DMS53 treated with DMSO at 0.1 percent for 48 hours (cell line): Measurements from ENCODE around the gene SF3B6.
"Not testable (repeated sequence)": the region's sequence is repeated elsewhere in the genome, so short reads cannot be mapped to it uniquely, and the experiment has no call there.

ENCODE experiments used
- DNase-seq: peaks from one replicate; lab custom pipeline; 2025; ENCODE audit not compliant: unreplicated experiment; lab: John Stamatoyannopoulos, UW

The SF3B6 gene

DNA sequence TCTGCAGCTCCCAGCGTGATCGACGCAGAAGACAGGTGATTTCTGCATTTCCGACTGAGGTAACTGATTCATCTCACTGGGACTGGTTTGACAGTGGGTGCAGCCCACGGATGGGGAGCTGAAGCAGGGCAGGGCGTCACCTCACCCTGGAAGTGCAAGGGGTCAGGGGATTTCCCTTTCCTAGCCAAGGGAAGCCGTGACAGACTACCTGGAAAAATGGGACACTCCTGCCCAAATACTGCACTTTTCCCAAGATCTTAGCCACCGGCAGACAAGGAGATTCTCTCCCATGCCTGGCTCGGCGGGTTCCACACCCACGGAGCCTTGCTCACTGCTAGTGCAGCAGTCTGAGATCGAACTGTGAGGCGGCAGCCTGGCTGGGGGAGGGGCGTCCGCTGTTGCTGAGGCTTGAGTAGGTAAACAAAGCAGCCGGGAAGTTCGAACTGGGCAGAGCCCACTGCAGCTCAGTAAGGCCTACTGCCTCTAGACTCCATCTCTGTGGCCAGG is 19.1 kb upstream of the SF3B6 start:
- DNase-seq, result not testable (repeated sequence)

DNA sequence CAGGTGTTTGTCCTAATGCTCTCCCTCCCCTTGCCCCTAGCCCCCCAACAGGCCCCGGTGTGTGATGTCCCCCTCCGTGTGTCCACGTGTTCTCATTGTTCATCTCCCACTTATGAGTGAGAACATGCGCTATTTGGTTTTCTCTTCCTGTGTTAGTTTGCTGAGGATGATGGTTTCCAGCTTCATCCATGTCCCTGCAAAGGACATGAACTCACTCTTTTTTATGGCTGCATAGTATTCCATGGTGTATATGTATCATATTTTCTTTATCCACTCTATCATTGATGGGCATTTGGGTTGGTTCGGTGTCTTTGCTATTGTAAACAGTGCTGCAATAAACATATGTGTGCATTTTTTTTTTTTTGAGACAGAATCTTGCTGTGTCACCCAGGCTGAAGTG is 17.1 kb upstream of the SF3B6 start:
- DNase-seq, result not testable (repeated sequence)

DNA sequence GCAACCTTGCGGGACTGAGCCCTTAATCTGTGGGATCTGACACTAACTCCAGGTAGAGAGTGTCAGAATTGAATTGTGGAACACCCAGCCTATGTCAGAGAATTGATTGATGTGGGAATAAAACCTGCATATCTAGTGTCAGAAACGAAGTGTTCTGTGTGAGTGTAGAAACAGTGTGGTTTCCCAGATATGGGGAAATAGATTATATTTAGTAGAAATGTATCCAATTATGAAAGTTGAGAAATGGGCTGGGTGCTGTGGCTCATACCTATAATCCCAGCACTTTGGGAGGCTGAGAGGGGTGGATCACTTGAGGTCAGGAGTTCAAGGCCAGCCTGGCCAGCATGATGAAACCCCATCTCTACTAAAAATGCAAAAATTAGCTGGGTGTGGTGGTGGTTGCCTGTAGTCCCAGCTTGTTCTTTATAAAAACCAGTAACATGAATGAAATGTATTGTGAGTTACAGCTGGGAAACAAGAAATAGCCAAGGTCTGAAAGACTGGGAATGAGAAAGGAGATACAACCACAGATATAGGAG is 12.8 kb upstream of the SF3B6 start:
- no peak for DNase-seq

DNA sequence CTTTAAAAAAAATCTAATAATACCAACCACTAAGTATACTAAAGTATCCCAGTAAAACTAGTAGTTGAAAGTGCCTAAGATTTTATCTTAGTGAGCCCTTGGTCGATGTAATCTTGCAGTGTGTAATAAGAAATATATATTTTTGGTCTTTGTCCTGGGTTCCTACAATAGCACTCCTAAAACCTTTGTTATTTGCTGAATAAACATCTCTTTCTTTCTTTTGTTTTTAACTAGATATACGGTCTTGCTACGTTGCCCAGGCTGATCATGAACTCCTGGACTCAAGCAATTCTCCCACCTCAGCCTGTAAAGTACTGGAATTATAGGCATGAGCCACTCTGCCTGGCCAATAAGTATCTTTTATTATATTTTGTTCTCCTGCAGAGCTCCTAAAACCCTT is 10.9 kb upstream of the SF3B6 start:
- no peak for DNase-seq

DNA sequence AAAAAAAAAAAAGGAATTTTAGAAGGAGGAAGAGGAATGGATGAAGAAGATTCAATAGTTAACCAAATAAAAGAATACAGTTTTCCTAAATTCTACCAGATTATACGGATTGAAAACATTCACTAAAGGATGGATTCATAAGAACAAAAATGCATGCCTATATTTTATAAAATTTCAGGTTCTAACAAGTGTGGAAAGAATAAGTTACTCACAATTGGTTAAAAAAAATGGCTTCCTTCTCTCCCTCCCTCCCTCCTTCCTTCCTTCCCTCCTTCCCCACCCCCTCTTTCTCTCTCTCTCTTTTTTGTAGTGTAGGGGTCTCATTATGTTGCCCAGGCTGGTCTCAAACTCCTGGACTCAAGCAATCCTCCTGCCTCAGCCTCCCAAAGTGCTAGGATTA is 10.1 kb upstream of the SF3B6 start:
- DNase-seq, result no peak

DNA sequence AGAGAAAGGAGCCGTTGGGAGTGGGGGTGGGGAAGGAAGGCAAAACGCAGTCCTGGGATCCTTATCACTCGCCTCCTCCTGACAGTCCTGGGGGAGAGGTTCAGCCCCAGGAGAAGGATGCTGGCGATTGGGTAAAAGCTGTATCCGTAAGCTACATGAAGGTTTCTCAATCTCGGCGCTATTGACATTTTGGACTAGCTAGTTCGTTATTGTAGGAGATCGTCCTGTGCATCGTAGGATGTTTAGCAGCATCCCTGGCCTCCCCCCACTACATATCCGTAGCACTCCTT is 9.0 kb upstream of the SF3B6 start:
- DNase-seq, result no peak

DNA sequence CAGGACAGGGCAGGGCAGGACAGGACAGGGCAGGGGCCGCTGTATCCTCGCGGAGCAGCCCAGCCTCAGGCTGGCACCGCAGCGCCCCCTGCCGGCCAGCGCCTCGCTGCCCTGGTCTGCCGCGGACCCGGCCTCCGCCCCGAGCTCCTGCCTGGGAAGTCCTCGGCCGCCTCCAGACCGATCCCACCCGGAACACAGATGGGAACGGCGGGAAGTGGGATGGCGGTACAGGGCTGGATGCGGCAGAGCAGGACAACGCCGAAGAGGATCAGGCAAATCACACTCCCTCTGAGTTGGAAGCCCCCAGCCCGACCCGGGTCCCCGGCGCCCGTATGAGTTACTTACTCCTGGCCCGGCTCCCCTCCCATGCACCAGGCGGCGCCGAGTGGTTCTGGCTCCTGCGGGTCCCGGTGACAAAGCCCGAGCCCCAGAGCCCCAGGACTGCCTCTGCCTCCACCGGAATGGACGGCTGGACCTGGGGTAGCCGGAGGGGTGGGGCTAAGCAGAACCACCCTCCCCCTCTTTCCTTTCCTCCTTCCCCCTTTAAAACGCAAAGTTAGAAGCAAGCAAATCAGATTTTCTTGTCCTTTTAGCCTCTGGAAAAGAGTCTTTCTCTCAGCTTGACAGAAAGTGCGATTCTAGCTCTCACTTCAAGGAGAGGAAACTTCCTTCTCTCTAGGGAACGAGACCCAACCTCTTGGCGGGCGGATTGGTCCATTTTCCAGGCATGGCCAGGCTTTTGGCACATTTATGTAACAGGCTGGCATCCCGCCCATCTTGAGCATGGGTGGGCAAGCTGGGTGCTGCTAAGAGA is 8.5 kb upstream of the SF3B6 start, which contains the start of gene TP53I3:
TSS of gene TP53I3 (minus strand) at position 449 of the 814 bp plus-strand sequence. CDS start 508 bp downstream, outside the sequence.
- DNase-seq, result peak; percentile 69

DNA sequence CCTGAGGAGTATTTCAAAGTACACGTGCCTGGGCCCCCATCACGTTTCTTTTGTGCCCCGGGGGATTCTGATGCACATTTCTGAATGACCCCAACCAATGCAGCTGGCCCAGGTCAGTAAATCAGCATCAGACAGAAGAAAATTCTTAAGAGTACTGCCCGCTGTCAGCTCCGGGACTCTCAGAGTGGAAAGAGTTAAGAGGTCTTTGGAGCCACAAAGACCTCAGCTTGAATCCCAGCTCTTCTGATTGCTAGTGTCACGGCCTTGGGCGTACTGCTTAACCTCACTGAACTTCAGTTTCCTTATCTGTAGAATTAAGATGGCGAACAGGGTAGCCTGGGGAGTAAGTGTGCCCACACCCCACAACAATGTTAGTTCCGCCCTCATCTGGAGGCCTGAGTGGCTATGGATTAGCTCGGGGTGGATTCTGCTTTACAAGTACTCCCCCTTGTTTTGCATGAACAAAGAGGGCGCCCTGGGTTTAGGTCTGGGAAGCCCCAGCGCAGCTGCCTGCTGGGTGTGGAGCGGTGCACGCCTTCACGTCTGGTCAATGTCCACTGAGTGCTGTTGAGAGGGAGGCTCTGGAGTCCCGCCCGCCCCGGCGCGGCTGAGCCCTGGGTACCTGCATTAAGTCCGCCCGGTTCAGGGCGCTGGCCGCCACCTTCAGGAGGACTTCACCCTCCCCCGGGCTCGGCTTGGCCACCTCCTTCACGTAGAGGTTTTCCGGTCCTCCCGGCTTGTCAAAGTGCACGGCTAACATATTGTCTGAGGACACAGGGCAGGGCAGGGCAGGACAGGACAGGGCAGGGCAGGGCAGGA is 7.7 kb upstream of the SF3B6 start:
- peak; percentile 69 for DNase-seq

DNA sequence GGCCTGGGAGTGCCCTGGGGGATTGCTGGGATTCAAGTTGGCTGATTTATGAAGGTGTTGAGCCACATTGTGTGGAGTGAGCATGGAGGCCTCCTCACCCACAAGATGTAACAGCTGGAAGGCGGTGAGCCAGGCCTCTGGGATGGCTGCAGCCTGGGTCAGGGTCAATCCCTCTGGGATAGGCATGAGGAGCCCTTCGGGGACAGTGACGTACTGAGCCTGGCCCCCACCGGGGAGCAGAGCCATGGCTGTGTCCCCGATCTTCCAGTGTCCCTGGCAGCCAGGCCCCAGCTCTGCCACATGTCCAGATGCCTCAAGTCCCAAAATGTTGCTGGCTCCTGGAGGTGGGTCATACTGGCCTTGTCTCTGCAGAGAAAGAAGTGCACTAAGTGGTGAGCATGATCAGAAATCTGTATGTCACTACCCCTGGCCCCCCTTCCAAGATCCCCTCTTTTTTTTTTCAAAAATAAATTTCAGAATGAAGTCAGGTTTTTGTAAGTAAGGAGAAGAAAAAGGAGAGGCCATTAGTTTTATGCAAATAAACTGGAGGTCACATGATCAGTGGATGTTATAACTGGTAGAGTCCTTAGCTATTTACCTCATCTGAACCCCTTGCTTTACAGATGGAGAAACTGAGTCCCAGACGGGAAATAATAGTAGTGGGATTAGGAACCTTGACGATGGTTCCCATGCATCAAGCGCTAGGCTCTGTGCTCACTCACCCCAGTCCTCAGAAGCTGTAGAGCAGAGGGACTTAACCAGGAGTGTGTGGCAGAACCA is 6.9 kb upstream of the SF3B6 start:
- no peak for DNase-seq

DNA sequence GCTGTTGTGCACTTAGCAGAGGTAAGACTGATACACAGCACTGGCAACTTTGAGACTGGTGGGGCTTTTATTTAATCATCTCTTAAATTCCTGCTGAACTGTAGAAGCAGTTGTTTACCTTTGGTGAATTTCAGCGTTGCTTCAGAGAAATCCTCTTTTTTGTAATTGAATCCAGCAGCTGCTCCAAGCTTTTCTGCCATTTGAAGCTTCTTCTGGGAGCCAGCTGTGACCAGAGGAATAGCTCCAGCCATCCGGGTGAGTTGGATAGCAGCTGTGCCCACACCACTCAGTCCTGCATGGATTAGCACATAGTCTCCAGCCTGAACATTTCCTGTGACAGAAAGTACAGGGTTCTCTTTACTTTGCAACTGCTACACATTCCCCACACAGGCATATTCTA is 4.6 kb upstream of the SF3B6 start:
- peak; percentile 88 for DNase-seq

DNA sequence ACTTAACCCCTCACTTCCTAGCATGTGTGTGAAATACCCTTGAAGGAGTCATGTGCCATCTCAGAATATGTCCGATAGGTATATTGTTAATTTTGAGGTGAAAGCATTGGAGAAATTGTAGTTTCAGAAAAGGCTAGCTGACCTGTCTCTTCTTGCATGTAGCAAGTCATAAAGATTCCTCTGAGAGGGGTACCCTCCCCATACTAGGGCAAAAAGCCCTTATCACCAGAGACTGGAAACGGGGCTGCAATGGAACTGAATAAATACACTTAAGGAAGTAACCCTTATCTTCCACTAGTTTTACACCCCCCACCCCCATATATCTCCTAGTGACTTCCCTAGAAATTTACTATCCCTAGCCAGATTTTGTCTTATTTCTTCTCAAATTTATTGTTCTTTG is 1.8 kb upstream of the SF3B6 start:
- no peak for DNase-seq

DNA sequence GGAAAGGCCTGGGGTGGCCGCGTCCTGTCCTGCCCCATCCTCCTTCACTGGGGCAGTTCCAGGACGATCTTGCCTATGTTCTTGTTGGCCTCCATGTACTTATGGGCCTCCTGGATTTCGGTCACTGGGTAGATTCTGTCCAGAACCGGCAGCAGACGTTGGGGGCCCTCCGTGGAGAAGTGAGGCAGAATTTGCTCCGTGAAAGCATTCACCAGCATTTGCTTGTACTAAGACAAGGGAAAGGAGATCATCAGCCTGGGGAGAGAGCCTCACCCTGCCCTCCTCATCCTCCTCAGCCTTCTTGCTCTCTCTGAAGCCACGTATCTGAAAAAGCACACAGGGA is 1.4 kb upstream of the SF3B6 start:
- DNase-seq, result no peak

DNA sequence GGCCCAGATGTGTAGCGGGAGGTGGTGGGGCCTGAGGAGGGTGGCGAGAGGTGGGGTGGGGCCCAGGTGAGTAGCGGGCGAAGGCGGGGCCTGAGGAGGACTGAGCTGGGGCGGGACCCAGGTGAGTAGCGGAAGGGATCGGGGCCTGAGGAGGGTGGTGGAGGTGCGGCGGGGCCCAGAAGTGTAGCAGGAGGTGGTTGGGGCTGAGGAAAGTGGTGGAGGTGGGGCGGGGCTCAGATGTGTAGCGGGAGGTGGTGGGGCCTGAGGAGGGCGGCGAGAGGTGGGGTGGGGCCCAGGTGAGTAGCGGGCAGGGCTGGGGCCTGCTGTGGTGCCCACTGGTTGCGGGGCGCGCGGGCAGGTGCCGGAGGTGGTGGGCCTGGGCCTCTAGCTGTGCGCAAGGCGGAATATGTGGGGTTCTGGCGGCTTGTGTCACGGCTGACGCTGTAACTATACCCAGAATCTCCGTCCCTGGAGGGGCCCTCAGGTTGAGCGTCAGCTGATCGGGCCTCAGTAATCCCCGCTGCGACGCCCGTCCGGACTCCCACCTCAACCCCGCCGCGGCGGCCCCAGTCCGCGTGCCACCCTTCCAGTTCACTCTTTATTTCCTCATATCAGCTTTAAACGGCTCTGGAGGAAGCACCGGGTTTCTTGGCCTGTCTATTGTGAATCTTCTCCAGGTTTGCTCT is 866 bp upstream of the SF3B6 start:
- peak; percentile 28 for DNase-seq

DNA sequence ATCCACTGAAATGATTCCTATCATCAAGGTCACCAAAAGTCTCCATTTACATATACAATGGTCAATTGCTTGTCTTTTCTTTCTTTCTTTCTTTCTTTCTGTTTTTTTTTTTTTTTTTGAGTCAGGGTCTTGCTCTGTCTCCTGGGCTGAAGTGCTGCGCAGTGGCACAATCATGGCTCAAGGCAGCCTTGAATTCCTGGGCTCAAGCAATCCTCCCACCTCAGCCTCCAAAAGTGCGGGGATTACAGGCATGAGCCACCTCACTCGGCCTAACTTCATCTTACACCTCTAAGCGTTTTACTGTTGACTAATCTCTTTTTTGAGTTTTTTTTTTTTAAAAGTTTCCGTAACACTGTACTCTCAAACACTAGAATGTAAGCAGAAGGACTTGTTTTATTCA is 867 bp downstream of the SF3B6 start:
- no peak for DNase-seq

DNA sequence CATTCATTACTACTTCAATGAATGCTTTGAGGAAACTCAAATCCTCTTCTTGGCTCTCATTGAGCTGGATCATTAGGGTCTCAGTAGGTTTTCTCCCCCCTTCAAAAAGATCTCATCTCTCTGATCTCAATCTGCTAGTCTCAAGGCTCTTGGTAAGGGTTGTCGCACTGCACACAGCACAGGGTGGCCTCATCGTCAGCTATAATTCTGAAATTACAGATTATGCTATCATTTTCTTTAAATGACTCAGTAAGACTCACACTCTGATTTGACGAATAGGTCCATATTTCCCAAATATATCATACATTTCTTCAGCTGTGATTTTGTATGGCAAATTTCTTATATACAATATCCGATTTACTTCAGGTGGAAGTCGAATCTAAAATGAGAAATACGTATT is 2.3 kb downstream of the SF3B6 start:
- DNase-seq, result no peak

DNA sequence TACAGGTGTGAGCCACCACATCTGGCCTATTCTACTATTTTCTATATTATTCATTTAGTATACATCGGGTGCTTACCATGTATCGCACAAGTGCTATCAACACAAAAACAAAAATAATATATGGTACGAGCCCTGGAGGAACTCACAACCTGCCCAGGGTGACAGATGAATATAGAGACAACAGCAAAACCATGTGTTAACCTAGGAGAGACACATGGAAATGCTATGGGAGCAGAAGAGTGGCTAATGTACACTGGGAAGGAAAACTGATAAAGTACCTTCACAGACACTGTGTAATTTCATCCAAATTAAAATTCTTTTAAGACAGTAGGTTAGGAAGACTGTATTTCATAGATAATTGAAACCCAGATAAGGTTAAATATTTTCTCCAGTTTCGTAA is 3.9 kb downstream of the SF3B6 start:
- DNase-seq, result no peak

DNA sequence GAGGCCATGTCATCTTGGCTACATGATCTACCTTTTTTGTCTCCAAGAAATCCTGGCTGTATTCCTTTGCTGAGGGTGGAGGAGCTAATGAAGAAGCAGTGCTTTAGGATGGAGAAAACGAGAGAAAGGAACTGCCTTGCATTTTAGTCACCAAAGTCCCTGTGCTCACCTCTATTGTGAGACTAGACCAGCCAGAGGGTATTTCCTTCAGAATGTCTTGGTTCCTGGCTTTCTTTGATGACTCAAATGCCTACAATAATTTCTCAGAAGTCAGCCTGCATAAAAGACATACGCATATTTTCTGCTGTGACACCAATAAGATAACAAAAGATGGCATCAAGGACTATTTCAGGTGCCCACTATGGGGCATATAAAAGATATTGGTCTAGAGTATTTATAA is 10.8 kb downstream of the SF3B6 start:
- no peak for DNase-seq

DNA sequence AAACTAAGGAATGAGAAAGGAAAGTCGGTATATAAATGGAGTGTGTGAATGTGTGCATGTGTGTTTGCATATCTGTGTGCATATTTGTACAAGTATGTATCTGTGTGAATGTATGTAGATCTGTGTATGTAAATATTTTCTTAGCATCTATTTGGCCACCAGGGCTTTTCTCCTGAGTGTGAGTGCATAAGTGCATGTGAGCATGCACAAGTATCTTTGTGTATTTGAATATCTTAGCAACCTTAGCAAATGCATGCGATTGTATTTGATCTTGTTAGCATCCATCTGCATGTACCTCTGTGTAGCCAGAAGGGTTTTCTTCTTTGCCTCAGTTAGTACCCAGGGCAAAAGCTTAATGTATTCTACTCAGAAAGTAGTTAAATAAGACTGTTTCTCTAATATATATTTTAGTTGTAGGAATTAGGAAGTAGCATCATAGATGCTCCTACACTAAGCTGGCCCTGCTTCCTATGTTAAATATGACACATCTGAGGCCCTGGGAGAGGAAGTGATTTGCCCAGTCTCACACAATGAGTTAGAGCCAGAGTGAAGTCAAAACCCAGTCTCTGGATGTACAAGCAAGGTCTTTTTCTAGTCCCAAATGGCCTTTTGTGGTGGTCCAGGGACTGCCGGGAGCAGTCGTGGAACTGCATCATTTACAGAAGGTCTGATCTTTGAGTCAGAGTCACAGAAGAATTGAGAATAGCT is 17.4 kb downstream of the SF3B6 start:
- no peak for DNase-seq

DNA sequence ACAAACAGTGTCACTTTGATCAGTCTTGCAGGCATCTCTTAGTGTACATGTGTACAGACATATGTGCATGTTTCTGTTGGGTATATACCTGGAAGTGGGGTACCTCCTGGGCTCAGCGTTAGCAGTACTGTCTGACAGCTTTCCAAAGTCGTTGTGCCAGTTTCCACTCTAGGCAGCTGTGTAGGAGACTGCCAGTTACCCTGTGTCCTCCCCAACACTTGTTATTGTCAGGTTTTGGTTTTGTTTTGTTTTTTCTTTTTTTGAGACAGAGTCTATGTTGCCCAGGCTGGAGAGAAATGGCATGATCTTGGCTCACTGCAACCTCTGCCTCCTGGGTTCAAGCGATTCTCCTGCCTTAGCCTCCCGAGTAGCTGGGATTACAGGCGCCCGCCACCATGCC is 20.4 kb downstream of the SF3B6 start:
- no peak for DNase-seq

DNA sequence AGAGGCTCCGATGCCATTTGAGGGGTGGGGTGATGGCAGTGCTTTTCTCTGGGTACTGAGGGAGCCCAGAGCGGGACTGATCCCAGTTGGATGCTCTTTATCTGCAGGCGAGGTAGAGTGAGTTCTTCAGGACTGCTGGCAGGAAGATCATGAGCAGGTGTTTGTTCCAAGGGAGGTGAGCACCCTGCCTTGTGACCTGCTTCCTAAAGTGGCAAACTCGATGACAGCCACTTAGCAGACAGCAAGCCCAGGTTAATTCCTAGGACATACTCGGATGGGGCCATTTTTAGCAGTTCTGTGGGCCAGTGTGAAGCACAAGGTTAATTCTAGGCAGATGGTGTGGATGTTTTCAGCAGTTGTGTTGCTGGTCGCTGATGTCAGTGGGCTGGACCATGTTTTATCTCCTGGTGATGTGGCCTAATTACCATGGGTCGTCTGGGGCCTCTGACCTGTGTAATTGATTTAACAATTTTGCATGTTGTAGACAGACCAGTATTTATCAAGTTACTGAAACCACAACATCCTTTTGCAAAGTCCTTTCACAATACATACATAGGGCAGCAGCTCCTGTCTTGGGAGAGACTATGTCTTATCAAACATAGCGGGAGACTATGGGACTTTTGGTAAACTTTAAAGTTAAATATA is 21.6 kb downstream of the SF3B6 start:
- DNase-seq, result no peak
